A549 (cell line): ENCODE results near the gene HDHD3. TPM values are rescaled to one million over a fixed set of nuclear protein-coding genes. Genes with fewer than 3 reads are reported as not detected.

Experiments used
- ATAC-seq, 2 experiments: fragments of 200-7000 bp in 1 of 2; fragments of >200 bp in 1 of 2; cut with Nextera tagmentation in 1 of 2; cut with Tn5 transposase in 1 of 2; 3 replicates each; pipeline versions ENCODE4 v1.8.0 to v1.9.1; 2018 to 2020; ENCODE audit warnings: mild to moderate bottlenecking in 1 of 2, moderate library complexity in 1 of 2
- CTCF ChIA-PET: fragments of 300-600 bp; sonication (Branson Sonifier 250); formaldehyde crosslinking; extraction: SDS; loops from one replicate; lab custom pipeline; 2021; ENCODE audit warnings: antibody characterized with exemption, inconsistent platforms; lab: Yijun Ruan, JAX
- POLR2A ChIA-PET: fragments of 350-600 bp; formaldehyde crosslinking; extraction: SDS; loops from one replicate; lab custom pipeline; 2021; ENCODE audit warnings: antibody characterized with exemption, inconsistent platforms; lab: Yijun Ruan, JAX
- DNase-seq, 2 experiments: peaks; one replicate each; pipeline versions ENCODE4 v3.0.0 to v3.0.0-alpha.2; 2011 to 2016; ENCODE audit warnings: low read depth in 1 of 2, low spot score in 1 of 2
- FAIRE-seq: peaks from 2 replicates; lab custom pipeline; 2011; peaks lifted over from hg19 to GRCh38; lab: Jason Lieb, UNC
- H3K27ac ChIP-seq, 2 experiments: fragments of >200 bp; sonication (Bioruptor Twin); formaldehyde crosslinking; 3 replicates each; pipeline ENCODE4 v1.5.1; 2016 to 2017
- H3K4me1 ChIP-seq: fragments of >200 bp; sonication (Bioruptor Twin); formaldehyde crosslinking; 3 replicates; pipeline ENCODE4 v1.6.1; 2016
- H3K4me2 ChIP-seq: fragments of >200 bp; sonication (Bioruptor Twin); formaldehyde crosslinking; 3 replicates; pipeline ENCODE4 v1.6.1; 2016
- H3K4me3 ChIP-seq: fragments of >200 bp; sonication (Bioruptor Twin); formaldehyde crosslinking; 3 replicates; pipeline ENCODE4 v1.5.1; 2016
- H3K9me3 ChIP-seq: fragments of >200 bp; sonication (Bioruptor Twin); formaldehyde crosslinking; 3 replicates; pipeline ENCODE4 v1.6.1; 2016
- BCL3 ChIP-seq: fragments of >200 bp; sonication (Bioruptor Twin); formaldehyde crosslinking; IDR thresholded peaks from 3 replicates; pipeline ENCODE4 v1.6.1; 2016
- BHLHE40 ChIP-seq: IDR thresholded peaks from 2 replicates; pipeline ENCODE4 v1.6.1; 2012; ENCODE audit warnings: low read depth, low read length, inconsistent platforms
- CBX8 ChIP-seq: fragments of 200-600 bp; sonication (generic); IDR thresholded peaks from 2 replicates; pipeline ENCODE4 v1.6.1; 2016
- CEBPB ChIP-seq, 2 experiments: fragments of >200 bp in 1 of 2; sonication (Bioruptor Twin) in 1 of 2; formaldehyde crosslinking in 1 of 2; IDR thresholded peaks; 2 replicates each; pipeline ENCODE4 v1.6.1; 2012 to 2016
- CHD2 ChIP-seq: fragments of 150-350 bp; IDR thresholded peaks from 2 replicates; pipeline ENCODE4 v1.6.1; 2014; ENCODE audit warnings: low read length; ENCODE audit not compliant: partially characterized antibody
- EHF ChIP-seq: fragments of 250-450 bp; sonication (Bioruptor Pico); IDR thresholded peaks from 2 replicates; pipeline ENCODE4 v1.5.0; 2020; ENCODE audit warnings: mild to moderate bottlenecking
- FOSL2 ChIP-seq, 2 experiments: fragments of 450-650 bp in 1 of 2; fragments of >200 bp in 1 of 2; sonication (Bioruptor Twin) in 1 of 2; formaldehyde crosslinking; IDR thresholded peaks; 2 replicates each; pipeline versions ENCODE4 v1.5.0 to v1.6.1; 2016 to 2020; ENCODE audit warnings: mild to moderate bottlenecking in 1 of 2, moderate library complexity in 1 of 2
- FOXS1 ChIP-seq: fragments of 250-450 bp; sonication (Bioruptor Pico); IDR thresholded peaks from 2 replicates; pipeline ENCODE4 v1.5.0; 2020; ENCODE audit warnings: mild to moderate bottlenecking, moderate library complexity
- HOXA7 ChIP-seq: fragments of 250-450 bp; sonication (Bioruptor Pico); IDR thresholded peaks from 2 replicates; pipeline ENCODE4 v1.5.0; 2020; ENCODE audit warnings: mild to moderate bottlenecking, moderate library complexity
- JUN ChIP-seq, 2 experiments: fragments of >200 bp; sonication (Bioruptor Twin); formaldehyde crosslinking; IDR thresholded peaks; 2 replicates in 1 of 2; 3 replicates in 1 of 2; pipeline ENCODE4 v1.6.1; 2016 to 2017
- KDM1A ChIP-seq: fragments of 200-600 bp; sonication (generic); IDR thresholded peaks from 2 replicates; pipeline ENCODE4 v1.6.1; 2016; ENCODE audit warnings: low read depth, mild to moderate bottlenecking
- KDM5A ChIP-seq: fragments of 200-600 bp; sonication (generic); IDR thresholded peaks from 2 replicates; pipeline ENCODE4 v1.6.1; 2016; ENCODE audit warnings: antibody characterized with exemption, mild to moderate bottlenecking
- MAFK ChIP-seq: fragments of 450-650 bp; IDR thresholded peaks from 2 replicates; pipeline ENCODE4 v1.6.1; 2014; ENCODE audit not compliant: partially characterized antibody
- MAZ ChIP-seq: fragments of 150-350 bp; IDR thresholded peaks from 2 replicates; pipeline ENCODE4 v1.6.1; 2014; ENCODE audit warnings: antibody characterized with exemption, low read depth, low read length, borderline replicate concordance
- MYC ChIP-seq: IDR thresholded peaks from 2 replicates; pipeline ENCODE4 v1.6.1; 2012; ENCODE audit warnings: mild to moderate bottlenecking, inconsistent platforms, low read length, improper control_type of control experiment, borderline replicate concordance
- NFE2L2 ChIP-seq: fragments of 150-350 bp; conservative IDR thresholded peaks from 2 replicates; pipeline ENCODE4 v1.6.1; 2014; ENCODE audit warnings: low read length
- NR3C1 ChIP-seq: fragments of >200 bp; sonication (Bioruptor Twin); formaldehyde crosslinking; IDR thresholded peaks from 3 replicates; pipeline ENCODE4 v1.6.1; 2017
- RARB ChIP-seq: fragments of 250-450 bp; sonication (Bioruptor Pico); IDR thresholded peaks from 2 replicates; pipeline ENCODE4 v1.8.0; 2021; ENCODE audit warnings: mild to moderate bottlenecking, moderate library complexity
- SREBF2 ChIP-seq: fragments of 450-650 bp; IDR thresholded peaks from 2 replicates; pipeline ENCODE4 v1.6.1; 2014; ENCODE audit warnings: mild to moderate bottlenecking, moderate library complexity
- USF2 ChIP-seq: fragments of 450-650 bp; IDR thresholded peaks from 2 replicates; pipeline ENCODE4 v1.6.1; 2014; ENCODE audit warnings: antibody characterized with exemption
- ZC3H11A ChIP-seq: fragments of 450-650 bp; IDR thresholded peaks from 2 replicates; pipeline ENCODE4 v1.6.1; 2014; ENCODE audit warnings: antibody characterized with exemption, mild to moderate bottlenecking
- ZNF302 ChIP-seq: fragments of 250-450 bp; sonication (Bioruptor Pico); IDR thresholded peaks from 2 replicates; pipeline ENCODE4 v1.9.0; 2021; ENCODE audit warnings: inconsistent platforms, mild to moderate bottlenecking, moderate library complexity
- ZSCAN20 ChIP-seq: fragments of 250-450 bp; sonication (Bioruptor Pico); IDR thresholded peaks from 2 replicates; pipeline ENCODE4 v1.8.0; 2022; ENCODE audit warnings: mild to moderate bottlenecking, moderate library complexity
- WGBS: methylation state at CpG from one replicate; pipeline ENCODE4 v1.1.6; 2017; ENCODE audit errors: missing lambda C conversion rate; 5-methylcytosine and 5-hydroxymethylcytosine counted together
- polyA plus RNA-seq, 4 experiments: library from polyadenylated mRNA; depleted of rRNA in 3 of 4; stranded (reverse); fragments of >200 nt; fragmentation: RNase III in 1 of 4; extraction: RNeasy Plus Mini Kit Qiagen cat#74134 plus additional on column Dnase treatment in 1 of 4; gene quantifications; 2 replicates in 3 of 4; 3 replicates in 1 of 4; pipeline ENCODE4 v1.2.3, GENCODE V29; 2011 to 2017

HDHD3 gene
- polyA plus RNA-seq, 2 of the 4 experiments (the other 2 are of a cell fraction) = 17.5 to 22.6 TPM

GRCh38 chr9:113349445-113350094, 27.2 kb downstream of the HDHD3 start, which contains the start of gene BSPRY:
Gene BSPRY, plus strand, starts transcription at chr9:113349541. Its CDS starts 39 bp downstream, at chr9:113349580.
- CTCF ChIA-PET = interaction anchor here (0.6 to 2.8 kb wide), 8 partner anchors 10 to 308 kb away, joined by 3 to 11 read pairs (median 4); partner anchors contain the start of genes ALAD, POLE3 and WDR31
- Histone ChIP-seq H3K4me3 (peak within 1 kb of the TSS; percentile 74), H3K9me3 (no peaks in the 10 kb centered on the region), H3K4me1 (peaks cover 6% of the 10 kb centered on the region; the same call in 1 of the 3 replicates), H3K4me2 (peak within 1 kb of the TSS; percentile 97), H3K27ac (peak within 1 kb of the TSS in 1 of 2 experiments; percentile 74; a peak in 4 of 6 replicates)
- peak; percentile 55 to 69 for ATAC-seq
- FAIRE-seq = no peak
- DNase-seq = peak in 1 of 2 experiments; percentile 22
- POLR2A ChIA-PET = interaction anchor here (5.4 kb wide), 1 partner anchor 9 kb away, joined by 29 read pairs; the partner anchor contains the start of gene WDR31
- 5% methylated on average over 42 of the region's 71 CpGs for WGBS
- no peak for TF ChIP-seq CBX8
- TF ChIP-seq USF2 = no peak
- no peak for TF ChIP-seq FOSL2 (IDR thresholded peaks at IDR 0.05)
- TF ChIP-seq FOSL2 (CRISPR knock-in tag; IDR thresholded peaks at IDR 0.05) = peak; percentile 21; the same call in 1 of the 2 replicates
- TF ChIP-seq ZSCAN20 (CRISPR knock-in tag) = no peak
- TF ChIP-seq KDM1A = 0 out of 2 replicates have a peak, but pooled peaks have one; percentile 56

GRCh38 chr9:113349066-113349444, 27.7 kb downstream of the HDHD3 start:
- peak overlapping the region; percentile 74 for H3K4me3 ChIP-seq
- peaks cover 6% of the 10 kb centered on the region; the same call in 1 of the 3 replicates for H3K4me1 ChIP-seq
- WGBS = 34% methylated on average over 13 of the region's 13 CpGs
- no peak for FAIRE-seq
- H3K9me3 ChIP-seq = no peaks in the 10 kb centered on the region
- peak overlapping the region; percentile 97 for H3K4me2 ChIP-seq
- POLR2A ChIA-PET = interaction anchor here (5.4 kb wide), 1 partner anchor 9 kb away, joined by 29 read pairs; the partner anchor contains the start of gene WDR31
- TF ChIP-seq BHLHE40 = no peak
- TF ChIP-seq KDM5A = no peak
- no peak for TF ChIP-seq JUN (IDR thresholded peaks at IDR 0.05)
- TF ChIP-seq ZNF302 (CRISPR knock-in tag) = no peak
- TF ChIP-seq CEBPB (IDR thresholded peaks at IDR 0.05) = no peak
- no peak for TF ChIP-seq SREBF2
- TF ChIP-seq MYC = no peak
- no peak for TF ChIP-seq BCL3
- no peak for TF ChIP-seq ZSCAN20 (CRISPR knock-in tag)
- TF ChIP-seq NFE2L2 = no peak
- TF ChIP-seq EHF (CRISPR knock-in tag) = no peak
- no peak for TF ChIP-seq NR3C1
- TF ChIP-seq RARB = no peak
- TF ChIP-seq HOXA7 (CRISPR knock-in tag) = no peak
- no peak for TF ChIP-seq MAZ
- no peak for TF ChIP-seq FOXS1 (CRISPR knock-in tag)
- TF ChIP-seq ZC3H11A = no peak
- no peak for TF ChIP-seq MAFK
- TF ChIP-seq CHD2 = no peak
- TF ChIP-seq, all 56 proteins: peak for 0
- CTCF ChIA-PET = interaction anchor here (0.6 to 2.8 kb wide), 9 partner anchors 9 to 309 kb away, joined by 3 to 11 read pairs (median 3); partner anchors contain the start of gene WDR31
- no peak for ATAC-seq
- H3K27ac ChIP-seq = no peak overlapping the region
- no peak for DNase-seq
